Panc1 (cell line): Measurements from ENCODE around the gene DNAL4. TPM values are rescaled to one million over a fixed set of nuclear protein-coding genes. Genes with fewer than 3 reads are reported as not detected.

Experiments
- ATAC-seq: fragments of 200-7000 bp; cut with Tn5 transposase; 2 replicates; pipeline ENCODE4 v1.9.1; 2020; ENCODE audit warnings: mild to moderate bottlenecking, moderate library complexity
- BruUV-seq: library from RNA; stranded (reverse); fragments of 400-500 nt; replicated peaks from 2 replicates; lab custom pipeline; 2021; lab: Mats Ljungman, UMichigan
- CTCF ChIA-PET: fragments of 300-600 bp; sonication (Branson Sonifier 250); formaldehyde crosslinking; loops from one replicate; lab custom pipeline; 2022; ENCODE audit warnings: antibody characterized with exemption; lab: Charles Lee
- POLR2A ChIA-PET: fragments of 300-600 bp; sonication (Branson Sonifier 250); formaldehyde crosslinking; loops from one replicate; lab custom pipeline; 2022; ENCODE audit warnings: antibody characterized with exemption; lab: Charles Lee
- DNase-seq: peaks from one replicate; pipeline ENCODE4 v3.0.0-alpha.2; 2010; ENCODE audit warnings: low read depth, low spot score
- H3K27ac ChIP-seq: 2 replicates; pipeline ENCODE4 v1.5.1; 2011; ENCODE audit warnings: mild to moderate bottlenecking, low read length, inconsistent platforms
- H3K27me3 ChIP-seq: fragments of 200-500 bp; sonication (Bioruptor generic); 2 replicates; pipeline ENCODE4 v1.6.0; 2014; ENCODE audit warnings: low read length, inconsistent platforms; ENCODE audit not compliant: control insufficient read depth, insufficient read depth
- H3K36me3 ChIP-seq: fragments of 200-500 bp; sonication (Bioruptor generic); 2 replicates; pipeline ENCODE4 v1.5.1; 2014; ENCODE audit warnings: inconsistent platforms, mild to moderate bottlenecking, low read length, moderate library complexity; ENCODE audit not compliant: control insufficient read depth, insufficient read depth
- H3K4me1 ChIP-seq: 2 replicates; pipeline ENCODE4 v1.5.1; 2011; ENCODE audit warnings: inconsistent platforms, mild to moderate bottlenecking, low read length, moderate library complexity; ENCODE audit not compliant: control insufficient read depth, insufficient read depth
- H3K4me3 ChIP-seq, 2 experiments: 2 replicates each; pipeline ENCODE4 v1.5.1; 2011 to 2012; ENCODE audit warnings: low read depth in 2 of 2, low read length in 2 of 2, mild to moderate bottlenecking in 2 of 2, inconsistent platforms in 1 of 2, moderate library complexity in 1 of 2
- H3K9me3 ChIP-seq: fragments of 200-500 bp; sonication (Bioruptor generic); 2 replicates; pipeline ENCODE4 v1.5.1; 2014; ENCODE audit warnings: low read depth, mild to moderate bottlenecking, inconsistent platforms, low read length, moderate library complexity; ENCODE audit not compliant: control insufficient read depth, insufficient read depth
- POLR2AphosphoS5 ChIP-seq: IDR thresholded peaks from 2 replicates; pipeline ENCODE4 v1.6.1; 2012; ENCODE audit warnings: mild to moderate bottlenecking, low read depth, low read length, moderate library complexity
- SIN3A ChIP-seq: IDR thresholded peaks from 2 replicates; pipeline ENCODE4 v1.6.1; 2012; ENCODE audit warnings: low read depth, mild to moderate bottlenecking, low read length, moderate library complexity, borderline replicate concordance; ENCODE audit not compliant: insufficient read depth
- TCF7L2 ChIP-seq: IDR thresholded peaks from 2 replicates; pipeline ENCODE4 v1.6.1; 2011; ENCODE audit warnings: mild to moderate bottlenecking, low read depth, low read length, inconsistent platforms
- in situ Hi-C: cut with HindIII; loops from 2 replicates; pipeline ENCODE4 v1.10.0; 2016; ENCODE audit warnings: low sequenced_read_pairs, low pct_unique_long_range_greater_than_20kb
- intact Hi-C: fragments of 100-400 bp; cut with micrococcal nuclease; formaldehyde crosslinking; loops from one replicate; pipeline ENCODE4 v1.10.0; 2022; ENCODE audit not compliant: unreplicated experiment
- total RNA-seq: library from RNA; stranded (reverse); gene quantifications from one replicate; pipeline ENCODE4 v1.2.1, GENCODE V29; 2021; ENCODE audit not compliant: unreplicated experiment
- TF ChIP-seq, protein P1 (sequence below), 2 experiments: IDR thresholded peaks; 2 replicates each; pipeline ENCODE4 v1.6.1; 2011 to 2012; ENCODE audit warnings: low read depth in 2 of 2, control low read depth in 1 of 2, low read length in 1 of 2, mild to moderate bottlenecking in 1 of 2, moderate library complexity in 1 of 2; ENCODE audit not compliant: insufficient read depth in 1 of 2
- TF ChIP-seq, protein P2 (sequence below): fragments of 450-650 bp; IDR thresholded peaks from 2 replicates; pipeline ENCODE4 v1.5.1; 2017; ENCODE audit warnings: mild to moderate bottlenecking

DNAL4 gene
- total RNA-seq, 1 experiment from 2014 or later, result 10.5 TPM

DNA sequence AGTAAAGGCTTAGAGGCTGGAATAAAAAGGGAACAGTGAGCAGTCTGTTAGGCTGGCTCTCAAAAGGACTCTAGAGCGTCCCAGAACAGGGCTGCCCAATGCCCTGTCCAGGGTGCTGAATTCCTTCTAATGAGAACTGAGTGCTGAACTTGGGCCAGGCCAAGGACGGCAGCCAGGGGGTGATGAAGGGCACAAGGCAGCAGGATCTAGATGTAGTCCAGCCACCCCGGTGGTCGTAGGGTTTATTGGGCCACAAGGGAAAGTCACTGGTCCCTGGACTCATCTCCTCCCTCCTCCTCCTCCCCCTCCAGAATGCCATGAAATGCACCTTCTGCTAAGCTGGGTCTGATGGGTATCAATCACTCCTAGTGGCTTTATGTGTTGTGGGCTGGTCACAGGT is 30.6 kb upstream of the DNAL4 start:
- Histone ChIP-seq H3K27ac (no peak overlapping the region), H3K36me3 (no peaks in the 10 kb centered on the region), H3K4me3 (no peak overlapping the region), H3K27me3 (no peaks in the 10 kb centered on the region), H3K4me1 (no peaks in the 10 kb centered on the region; the same call in 1 of the 2 replicates), H3K9me3 (no peaks in the 10 kb centered on the region)
- in situ Hi-C loops, result no loop called here
- POLR2A ChIA-PET, result no interaction called here
- DNase-seq (no peak), ATAC-seq (peak; percentile 65; the same call in 1 of the 2 replicates)
- no TSS peak for BruUV-seq
- CTCF ChIA-PET, result no interaction called here
- TF ChIP-seq, protein P1, sequence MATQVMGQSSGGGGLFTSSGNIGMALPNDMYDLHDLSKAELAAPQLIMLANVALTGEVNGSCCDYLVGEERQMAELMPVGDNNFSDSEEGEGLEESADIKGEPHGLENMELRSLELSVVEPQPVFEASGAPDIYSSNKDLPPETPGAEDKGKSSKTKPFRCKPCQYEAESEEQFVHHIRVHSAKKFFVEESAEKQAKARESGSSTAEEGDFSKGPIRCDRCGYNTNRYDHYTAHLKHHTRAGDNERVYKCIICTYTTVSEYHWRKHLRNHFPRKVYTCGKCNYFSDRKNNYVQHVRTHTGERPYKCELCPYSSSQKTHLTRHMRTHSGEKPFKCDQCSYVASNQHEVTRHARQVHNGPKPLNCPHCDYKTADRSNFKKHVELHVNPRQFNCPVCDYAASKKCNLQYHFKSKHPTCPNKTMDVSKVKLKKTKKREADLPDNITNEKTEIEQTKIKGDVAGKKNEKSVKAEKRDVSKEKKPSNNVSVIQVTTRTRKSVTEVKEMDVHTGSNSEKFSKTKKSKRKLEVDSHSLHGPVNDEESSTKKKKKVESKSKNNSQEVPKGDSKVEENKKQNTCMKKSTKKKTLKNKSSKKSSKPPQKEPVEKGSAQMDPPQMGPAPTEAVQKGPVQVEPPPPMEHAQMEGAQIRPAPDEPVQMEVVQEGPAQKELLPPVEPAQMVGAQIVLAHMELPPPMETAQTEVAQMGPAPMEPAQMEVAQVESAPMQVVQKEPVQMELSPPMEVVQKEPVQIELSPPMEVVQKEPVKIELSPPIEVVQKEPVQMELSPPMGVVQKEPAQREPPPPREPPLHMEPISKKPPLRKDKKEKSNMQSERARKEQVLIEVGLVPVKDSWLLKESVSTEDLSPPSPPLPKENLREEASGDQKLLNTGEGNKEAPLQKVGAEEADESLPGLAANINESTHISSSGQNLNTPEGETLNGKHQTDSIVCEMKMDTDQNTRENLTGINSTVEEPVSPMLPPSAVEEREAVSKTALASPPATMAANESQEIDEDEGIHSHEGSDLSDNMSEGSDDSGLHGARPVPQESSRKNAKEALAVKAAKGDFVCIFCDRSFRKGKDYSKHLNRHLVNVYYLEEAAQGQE (IDR thresholded peaks at IDR 0.05; ENCODE audit: insufficient read depth in 1 of 2, low read depth in 2 of 2, low read length in 1 of 2), result peak; percentile 94 to 97
- TF ChIP-seq SIN3A, result no peak
- TF ChIP-seq, protein P2, sequence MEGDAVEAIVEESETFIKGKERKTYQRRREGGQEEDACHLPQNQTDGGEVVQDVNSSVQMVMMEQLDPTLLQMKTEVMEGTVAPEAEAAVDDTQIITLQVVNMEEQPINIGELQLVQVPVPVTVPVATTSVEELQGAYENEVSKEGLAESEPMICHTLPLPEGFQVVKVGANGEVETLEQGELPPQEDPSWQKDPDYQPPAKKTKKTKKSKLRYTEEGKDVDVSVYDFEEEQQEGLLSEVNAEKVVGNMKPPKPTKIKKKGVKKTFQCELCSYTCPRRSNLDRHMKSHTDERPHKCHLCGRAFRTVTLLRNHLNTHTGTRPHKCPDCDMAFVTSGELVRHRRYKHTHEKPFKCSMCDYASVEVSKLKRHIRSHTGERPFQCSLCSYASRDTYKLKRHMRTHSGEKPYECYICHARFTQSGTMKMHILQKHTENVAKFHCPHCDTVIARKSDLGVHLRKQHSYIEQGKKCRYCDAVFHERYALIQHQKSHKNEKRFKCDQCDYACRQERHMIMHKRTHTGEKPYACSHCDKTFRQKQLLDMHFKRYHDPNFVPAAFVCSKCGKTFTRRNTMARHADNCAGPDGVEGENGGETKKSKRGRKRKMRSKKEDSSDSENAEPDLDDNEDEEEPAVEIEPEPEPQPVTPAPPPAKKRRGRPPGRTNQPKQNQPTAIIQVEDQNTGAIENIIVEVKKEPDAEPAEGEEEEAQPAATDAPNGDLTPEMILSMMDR, result no peak
- intact Hi-C loops, result no loop called here

DNA sequence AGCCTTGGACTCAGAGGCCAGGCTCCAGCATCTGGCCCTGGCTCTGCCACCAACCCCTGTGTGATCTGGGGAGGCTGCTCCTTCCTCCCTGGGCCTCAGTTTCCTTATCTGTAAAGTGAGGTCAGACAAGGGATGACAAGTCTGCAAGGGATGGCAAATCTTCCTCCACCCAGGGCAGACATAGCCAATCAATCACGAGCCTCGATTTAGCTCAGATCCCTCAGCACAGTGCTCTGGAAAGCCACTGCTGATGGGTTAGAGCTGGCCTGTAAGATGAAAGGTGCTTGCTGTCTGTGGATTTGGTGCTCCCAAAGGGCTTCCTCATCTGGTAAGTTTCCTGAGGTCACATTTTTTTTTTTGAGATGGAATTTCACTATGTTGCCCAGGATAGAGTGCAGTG is 29.7 kb upstream of the DNAL4 start:
- no peak for DNase-seq
- ChIA-PET CTCF (interaction anchor here (0.5 kb wide), 1 partner anchor 11 kb away, joined by 8 read pairs; no protein-coding TSS in a partner anchor), POLR2A (interaction anchor here (0.6 kb wide), 1 partner anchor 30 kb away, joined by 7 read pairs; no protein-coding TSS in a partner anchor)
- no peak overlapping the region for H3K27ac ChIP-seq
- ATAC-seq, result no peak
- no peaks in the 10 kb centered on the region for H3K36me3 ChIP-seq
- no peaks in the 10 kb centered on the region for H3K9me3 ChIP-seq
- no TSS peak for BruUV-seq
- H3K4me1 ChIP-seq, result no peaks in the 10 kb centered on the region
- no peak overlapping the region for H3K4me3 ChIP-seq
- in situ Hi-C loops, result no loop called here
- intact Hi-C loops, result no loop called here
- no peak for TF ChIP-seq SIN3A
- TF ChIP-seq, protein P1 (IDR thresholded peaks at IDR 0.05; ENCODE audit: insufficient read depth in 1 of 2, low read depth in 2 of 2, low read length in 1 of 2), result no peak
- no peak for TF ChIP-seq POLR2AphosphoS5
- TF ChIP-seq TCF7L2, result no peak
- TF ChIP-seq, protein P2, result no peak
- no peaks in the 10 kb centered on the region for H3K27me3 ChIP-seq
